K562 (cell line): Measurements from ENCODE around the gene SIRPA. TPM values are rescaled to one million over a fixed set of nuclear protein-coding genes. Genes with fewer than 3 reads are reported as not detected.

ENCODE experiments used
- BRD9 ChIP-seq: fragments of 450-650 bp; IDR thresholded peaks from 2 replicates; pipeline ENCODE4 v1.6.1; 2018; ENCODE audit warnings: low read depth; ENCODE audit not compliant: partially characterized antibody
- polyA plus RNA-seq, 8 experiments: library from polyadenylated mRNA; depleted of rRNA in 4 of 8; stranded (reverse) in 5 of 8; unstranded in 3 of 8; fragments of >200 nt; fragmentation: Nextera tagmentation in 2 of 8; fragmentation: Illumina TruSeq in 1 of 8; extraction: Ambion mirVana in 2 of 8; extraction: Trizol in 1 of 8; gene quantifications; 2 replicates each; pipeline versions ENCODE4 v1.2.1 to v1.2.3, GENCODE V29; 2011 to 2014; ENCODE audit warnings: inconsistent platforms in 1 of 8, missing spikeins in 1 of 8
- total RNA-seq, 7 experiments: library from RNA; depleted of rRNA in 6 of 7; stranded (reverse); fragments of >200 nt in 6 of 7; fragmentation: Illumina TruSeq in 2 of 7; extraction: Trizol in 2 of 7; gene quantifications; 2 replicates each; pipeline versions ENCODE4 v1.2.1 to v1.2.3, GENCODE V29; 2011 to 2021; ENCODE audit warnings: low replicate concordance in 1 of 7
- TF ChIP-seq, protein P1 (sequence below): fragments of 200-800 bp; sonication (Bioruptor generic); IDR thresholded peaks from 2 replicates; pipeline ENCODE4 v1.6.1; 2017; ENCODE audit warnings: missing genetic modification characterization, missing compliant biosample characterization
- TF ChIP-seq, protein P2 (sequence below): fragments of 250-450 bp; sonication (Bioruptor Pico); IDR thresholded peaks from 2 replicates; pipeline ENCODE4 v1.4.0; 2020

Gene SIRPA
- total and polyA plus RNA-seq, 9 of the 15 experiments (the other 6 are each of a cell fraction or from before 2014, with no cell fraction given), result 0.01 to 0.40 (median 0.11) TPM; not detected in 2

- TF ChIP-seq, protein P1, sequence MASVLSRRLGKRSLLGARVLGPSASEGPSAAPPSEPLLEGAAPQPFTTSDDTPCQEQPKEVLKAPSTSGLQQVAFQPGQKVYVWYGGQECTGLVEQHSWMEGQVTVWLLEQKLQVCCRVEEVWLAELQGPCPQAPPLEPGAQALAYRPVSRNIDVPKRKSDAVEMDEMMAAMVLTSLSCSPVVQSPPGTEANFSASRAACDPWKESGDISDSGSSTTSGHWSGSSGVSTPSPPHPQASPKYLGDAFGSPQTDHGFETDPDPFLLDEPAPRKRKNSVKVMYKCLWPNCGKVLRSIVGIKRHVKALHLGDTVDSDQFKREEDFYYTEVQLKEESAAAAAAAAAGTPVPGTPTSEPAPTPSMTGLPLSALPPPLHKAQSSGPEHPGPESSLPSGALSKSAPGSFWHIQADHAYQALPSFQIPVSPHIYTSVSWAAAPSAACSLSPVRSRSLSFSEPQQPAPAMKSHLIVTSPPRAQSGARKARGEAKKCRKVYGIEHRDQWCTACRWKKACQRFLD, result no peak
- TF ChIP-seq, protein P2, sequence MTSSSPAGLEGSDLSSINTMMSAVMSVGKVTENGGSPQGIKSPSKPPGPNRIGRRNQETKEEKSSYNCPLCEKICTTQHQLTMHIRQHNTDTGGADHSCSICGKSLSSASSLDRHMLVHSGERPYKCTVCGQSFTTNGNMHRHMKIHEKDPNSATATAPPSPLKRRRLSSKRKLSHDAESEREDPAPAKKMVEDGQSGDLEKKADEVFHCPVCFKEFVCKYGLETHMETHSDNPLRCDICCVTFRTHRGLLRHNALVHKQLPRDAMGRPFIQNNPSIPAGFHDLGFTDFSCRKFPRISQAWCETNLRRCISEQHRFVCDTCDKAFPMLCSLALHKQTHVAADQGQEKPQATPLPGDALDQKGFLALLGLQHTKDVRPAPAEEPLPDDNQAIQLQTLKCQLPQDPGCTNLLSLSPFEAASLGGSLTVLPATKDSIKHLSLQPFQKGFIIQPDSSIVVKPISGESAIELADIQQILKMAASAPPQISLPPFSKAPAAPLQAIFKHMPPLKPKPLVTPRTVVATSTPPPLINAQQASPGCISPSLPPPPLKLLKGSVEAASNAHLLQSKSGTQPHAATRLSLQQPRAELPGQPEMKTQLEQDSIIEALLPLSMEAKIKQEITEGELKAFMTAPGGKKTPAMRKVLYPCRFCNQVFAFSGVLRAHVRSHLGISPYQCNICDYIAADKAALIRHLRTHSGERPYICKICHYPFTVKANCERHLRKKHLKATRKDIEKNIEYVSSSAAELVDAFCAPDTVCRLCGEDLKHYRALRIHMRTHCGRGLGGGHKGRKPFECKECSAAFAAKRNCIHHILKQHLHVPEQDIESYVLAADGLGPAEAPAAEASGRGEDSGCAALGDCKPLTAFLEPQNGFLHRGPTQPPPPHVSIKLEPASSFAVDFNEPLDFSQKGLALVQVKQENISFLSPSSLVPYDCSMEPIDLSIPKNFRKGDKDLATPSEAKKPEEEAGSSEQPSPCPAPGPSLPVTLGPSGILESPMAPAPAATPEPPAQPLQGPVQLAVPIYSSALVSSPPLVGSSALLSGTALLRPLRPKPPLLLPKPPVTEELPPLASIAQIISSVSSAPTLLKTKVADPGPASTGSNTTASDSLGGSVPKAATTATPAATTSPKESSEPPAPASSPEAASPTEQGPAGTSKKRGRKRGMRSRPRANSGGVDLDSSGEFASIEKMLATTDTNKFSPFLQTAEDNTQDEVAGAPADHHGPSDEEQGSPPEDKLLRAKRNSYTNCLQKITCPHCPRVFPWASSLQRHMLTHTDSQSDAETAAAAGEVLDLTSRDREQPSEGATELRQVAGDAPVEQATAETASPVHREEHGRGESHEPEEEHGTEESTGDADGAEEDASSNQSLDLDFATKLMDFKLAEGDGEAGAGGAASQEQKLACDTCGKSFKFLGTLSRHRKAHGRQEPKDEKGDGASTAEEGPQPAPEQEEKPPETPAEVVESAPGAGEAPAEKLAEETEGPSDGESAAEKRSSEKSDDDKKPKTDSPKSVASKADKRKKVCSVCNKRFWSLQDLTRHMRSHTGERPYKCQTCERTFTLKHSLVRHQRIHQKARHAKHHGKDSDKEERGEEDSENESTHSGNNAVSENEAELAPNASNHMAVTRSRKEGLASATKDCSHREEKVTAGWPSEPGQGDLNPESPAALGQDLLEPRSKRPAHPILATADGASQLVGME (CRISPR knock-in tag), result no peak
- no peak for TF ChIP-seq BRD9
- TF ChIP-seq, all 486 proteins: peak for 0
Observed at GRCh38 chr20:1893721-1894470, 1.3 kb upstream of the SIRPA start (continued).
